ENCODE results near the gene COL9A3. TPM values are rescaled to one million over a fixed set of nuclear protein-coding genes. Genes with fewer than 3 reads are reported as not detected.

COL9A3 gene
- polyA plus RNA-seq, 2 of the 4 experiments (the other 2 are of a cell fraction), result 0.41 to 0.49 TPM

GRCh38 chr20:62832212-62832922 lies 15.5 kb downstream of the COL9A3 start:
- FAIRE-seq, result no peak
- Histone ChIP-seq H3K9me3 (no peaks in the 10 kb centered on the region), H3K4me1 (peaks cover 16% of the 10 kb centered on the region; the same call in 2 of the 3 replicates), H3K4me3 (no peak overlapping the region), H3K27ac (peak overlapping the region in 1 of 2 experiments; percentile 24; a peak in 1 of 6 replicates), H3K4me2 (no peak overlapping the region)
- DNase-seq (ENCODE audit: low read depth in 1 of 2, low spot score in 1 of 2), result no peak
- ATAC-seq, result peak in 1 of 2 experiments; percentile 10; a peak in 2 of 6 replicates
- POLR2A ChIA-PET, result no interaction called here
- TF ChIP-seq HOXB13 (CRISPR knock-in tag; IDR thresholded peaks at IDR 0.05; ENCODE audit: low read depth) (no peak), JUN (IDR thresholded peaks at IDR 0.05) (no peak), HMGXB4 (CRISPR knock-in tag; IDR thresholded peaks at IDR 0.05; ENCODE audit: borderline replicate concordance) (no peak), MAX (IDR thresholded peaks at IDR 0.05) (no peak), ZNF302 (CRISPR knock-in tag; IDR thresholded peaks at IDR 0.05) (no peak), NPAS2 (CRISPR knock-in tag; IDR thresholded peaks at IDR 0.05; ENCODE audit: borderline replicate concordance) (no peak), NFE2L2 (conservative IDR thresholded peaks at IDR 0.05; ENCODE audit: low read length) (no peak)
- 69% methylated on average over 21 of the region's 22 CpGs for WGBS (ENCODE audit: missing lambda C conversion rate)
- CTCF ChIA-PET, result interaction anchor here (0.6 to 1.9 kb wide), 8 partner anchors 9 to 176 kb away, joined by 3 to 7 read pairs (median 4); no protein-coding TSS in a partner anchor

DNA sequence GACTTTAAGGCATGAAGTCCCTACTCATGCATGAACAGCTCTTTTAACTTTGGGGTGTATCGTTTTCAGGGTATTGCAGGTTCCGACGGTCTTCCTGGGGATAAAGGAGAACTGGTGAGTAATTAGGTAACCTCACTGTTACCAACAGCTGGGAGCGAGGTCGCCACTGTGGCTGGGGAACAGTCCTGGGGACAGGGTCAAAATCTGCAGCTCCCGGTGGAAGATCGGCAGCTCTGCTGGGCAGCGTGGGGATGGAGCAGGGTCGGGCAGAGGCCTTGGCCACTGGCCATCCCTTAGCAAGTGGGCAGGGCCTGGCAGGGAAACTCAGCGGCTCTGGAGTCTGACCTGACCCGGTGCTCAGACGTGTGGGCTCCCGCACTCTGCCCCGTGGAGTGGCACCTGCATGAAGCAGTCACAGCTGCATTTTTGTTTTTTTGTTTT lies 16.1 kb downstream of the COL9A3 start:
- H3K4me2 ChIP-seq, result no peak overlapping the region
- FAIRE-seq (no peak), ATAC-seq (no peak), DNase-seq (ENCODE audit: low read depth in 1 of 2, low spot score in 1 of 2) (no peak)
- ChIA-PET CTCF (interaction anchor here (0.6 to 1.9 kb wide), 8 partner anchors 9 to 176 kb away, joined by 3 to 7 read pairs (median 4); no protein-coding TSS in a partner anchor), POLR2A (no interaction called here)
- TF ChIP-seq ZNF302 (CRISPR knock-in tag; IDR thresholded peaks at IDR 0.05) (no peak), CHD2 (IDR thresholded peaks at IDR 0.05; ENCODE audit: low read length, partially characterized antibody) (no peak), HOXB5 (CRISPR knock-in tag; IDR thresholded peaks at IDR 0.05) (no peak), HDAC2 (IDR thresholded peaks at IDR 0.05) (no peak)
- TF ChIP-seq, protein P1, sequence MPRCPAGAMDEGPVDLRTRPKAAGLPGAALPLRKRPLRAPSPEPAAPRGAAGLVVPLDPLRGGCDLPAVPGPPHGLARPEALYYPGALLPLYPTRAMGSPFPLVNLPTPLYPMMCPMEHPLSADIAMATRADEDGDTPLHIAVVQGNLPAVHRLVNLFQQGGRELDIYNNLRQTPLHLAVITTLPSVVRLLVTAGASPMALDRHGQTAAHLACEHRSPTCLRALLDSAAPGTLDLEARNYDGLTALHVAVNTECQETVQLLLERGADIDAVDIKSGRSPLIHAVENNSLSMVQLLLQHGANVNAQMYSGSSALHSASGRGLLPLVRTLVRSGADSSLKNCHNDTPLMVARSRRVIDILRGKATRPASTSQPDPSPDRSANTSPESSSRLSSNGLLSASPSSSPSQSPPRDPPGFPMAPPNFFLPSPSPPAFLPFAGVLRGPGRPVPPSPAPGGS (IDR thresholded peaks at IDR 0.05), result no peak
- H3K9me3 ChIP-seq, result no peaks in the 10 kb centered on the region
- WGBS (ENCODE audit: missing lambda C conversion rate), result 87% methylated on average over 14 of the region's 14 CpGs
- no peak overlapping the region for H3K27ac ChIP-seq
- no peak overlapping the region for H3K4me3 ChIP-seq
- H3K4me1 ChIP-seq, result peaks cover 16% of the 10 kb centered on the region; the same call in 2 of the 3 replicates

DNA sequence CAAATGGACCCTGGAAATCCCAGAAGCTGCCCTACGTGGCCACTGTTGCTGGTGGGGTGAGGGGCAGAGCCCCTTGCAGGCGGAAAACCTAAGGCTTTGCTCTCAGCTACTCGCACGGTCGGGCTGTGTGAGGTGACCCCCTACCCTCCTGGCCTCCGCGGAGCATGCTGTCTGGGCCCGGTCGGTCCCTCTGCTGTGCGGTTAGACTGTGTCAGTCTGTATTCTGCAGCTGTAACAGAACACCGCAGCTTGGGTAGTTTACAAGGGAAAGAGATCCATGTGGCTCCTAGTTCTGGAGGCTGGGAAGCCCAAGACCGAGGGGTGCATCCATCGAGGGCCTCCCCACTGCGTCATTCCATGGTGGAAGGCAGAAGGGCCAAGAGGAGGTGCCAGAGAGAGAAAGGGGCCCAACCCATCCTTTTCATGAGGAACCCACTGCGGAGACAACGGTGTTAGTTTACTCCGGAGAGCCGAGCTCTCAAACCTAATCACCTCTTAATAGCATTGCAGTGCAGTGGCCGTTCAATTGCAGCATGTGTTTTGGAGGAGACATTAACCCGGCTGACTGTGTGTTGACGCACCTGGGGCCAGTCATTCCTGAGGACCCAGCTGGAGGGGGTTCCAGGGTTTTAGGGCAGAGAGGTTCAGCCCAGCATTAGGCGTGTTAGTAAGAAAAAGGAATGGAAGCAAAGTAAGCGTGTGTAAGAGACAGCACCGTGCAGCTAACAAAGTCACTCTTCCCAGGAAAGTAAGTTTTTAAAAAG lies 18.3 kb downstream of the COL9A3 start:
- H3K9me3 ChIP-seq, result no peaks in the 10 kb centered on the region
- H3K4me3 ChIP-seq, result no peak overlapping the region
- no peak overlapping the region for H3K4me2 ChIP-seq
- 85% methylated on average over 24 of the region's 24 CpGs for WGBS (ENCODE audit: missing lambda C conversion rate)
- TF ChIP-seq JUNB (IDR thresholded peaks at IDR 0.05) (no peak), HOXB5 (CRISPR knock-in tag; IDR thresholded peaks at IDR 0.05) (no peak)
- H3K4me1 ChIP-seq, result peaks cover 16% of the 10 kb centered on the region; the same call in 2 of the 3 replicates
- H3K27ac ChIP-seq, result no peak overlapping the region
- FAIRE-seq (no peak), DNase-seq (ENCODE audit: low read depth in 1 of 2, low spot score in 1 of 2) (no peak), ATAC-seq (no peak)
- CTCF ChIA-PET, result interaction anchor here (0.9 to 1.7 kb wide), 6 partner anchors 9 to 218 kb away, joined by 3 to 6 read pairs (median 4); no protein-coding TSS in a partner anchor
- POLR2A ChIA-PET, result no interaction called here

Measured in A549 (cell line).